GM12891 (cell line): ENCODE measurements around the gene ANTKMT.

Source experiments
- POLR2A ChIP-seq: IDR thresholded peaks from 2 replicates; pipeline ENCODE4 v1.6.1; 2011; ENCODE audit warnings: low read depth, low read length, control low read depth
- TAF1 ChIP-seq: IDR thresholded peaks from 2 replicates; pipeline ENCODE4 v1.6.1; 2011; ENCODE audit warnings: low read depth, low read length, control low read depth

- TF ChIP-seq POLR2A: no peak
- TF ChIP-seq TAF1: no peak
Measured at GRCh38 chr16:707062-707538, 13.8 kb upstream of the ANTKMT start.
